Activated naive CD4-positive, alpha-beta T cell treated with anti-CD3 and anti-CD28 coated beads for 36 hours (primary cell): ENCODE results near the gene SH3D19. TPM values are rescaled to one million over a fixed set of nuclear protein-coding genes. Genes with fewer than 3 reads are reported as not detected.
A peak's percentile ranks its signal among the peaks of the same experiment; 100 is the strongest.
"Not testable (repeated sequence)": the region's sequence is repeated elsewhere in the genome, so short reads cannot be mapped to it uniquely, and the experiment has no call there.

Source experiments
- CTCF ChIA-PET: fragments of 350-600 bp; sonication (Branson Sonifier 250); formaldehyde crosslinking; loops from one replicate; lab custom pipeline; 2021; ENCODE audit warnings: antibody characterized with exemption; lab: Charles Lee
- DNase-seq: peaks from one replicate; pipeline ENCODE4 v3.0.0-alpha.2; 2020
- H3K27ac Mint-ChIP-seq: one replicate; pipeline ENCODE4 v1.8.0; 2021; ENCODE audit warnings: mild to moderate bottlenecking, mixed read lengths
- H3K27me3 Mint-ChIP-seq: one replicate; pipeline ENCODE4 v1.8.0; 2021; ENCODE audit warnings: low read depth, mixed read lengths
- H3K36me3 Mint-ChIP-seq: one replicate; pipeline ENCODE4 v1.8.0; 2021; ENCODE audit warnings: low read depth, mixed read lengths
- H3K4me1 Mint-ChIP-seq: one replicate; pipeline ENCODE4 v1.8.0; 2021; ENCODE audit warnings: low read depth, mixed read lengths
- H3K4me3 Mint-ChIP-seq: one replicate; pipeline ENCODE4 v1.8.0; 2021; ENCODE audit warnings: mild to moderate bottlenecking, moderate library complexity, mixed read lengths
- H3K9me3 Mint-ChIP-seq: one replicate; pipeline ENCODE4 v1.8.0; 2021; ENCODE audit warnings: mixed read lengths
- intact Hi-C: fragments of 100-400 bp; cut with micrococcal nuclease; formaldehyde crosslinking; loops from one replicate; pipeline ENCODE4 v1.15.1; 2023
- total RNA-seq, 2 experiments: library from RNA; stranded (reverse); gene quantifications; one replicate each; pipeline ENCODE4 v1.2.3, GENCODE V29; 2021

Gene SH3D19
- total RNA-seq, 2 experiments from 2014 or later = not detected

- Mint-ChIP-seq H3K36me3 (no peaks in the 10 kb centered on the region), H3K4me3 (no peak overlapping the region), H3K4me1 (no peaks in the 10 kb centered on the region), H3K27me3 (no peaks in the 10 kb centered on the region), H3K27ac (no peak overlapping the region), H3K9me3 (no peaks in the 10 kb centered on the region)
- intact Hi-C loops = no loop called here
- CTCF ChIA-PET = interaction anchor here (0.6 to 0.8 kb wide), 2 partner anchors 14 to 142 kb away, joined by 3 to 7 read pairs; no protein-coding TSS in a partner anchor
- DNase-seq = no peak
Measured at GRCh38 chr4:151144329-151145072, 180.9 kb downstream of the SH3D19 start.

- H3K36me3 Mint-ChIP-seq = no peaks in the 10 kb centered on the region
- intact Hi-C loops = no loop called here
- no peak overlapping the region for H3K4me3 Mint-ChIP-seq
- no peaks in the 10 kb centered on the region for H3K4me1 Mint-ChIP-seq
- no peak for DNase-seq
- H3K27me3 Mint-ChIP-seq = no peaks in the 10 kb centered on the region
- CTCF ChIA-PET = interaction anchor here (0.5 to 0.6 kb wide), 2 partner anchors 62 to 142 kb away, joined by 3 to 7 read pairs; no protein-coding TSS in a partner anchor
- no peak overlapping the region for H3K27ac Mint-ChIP-seq
- no peaks in the 10 kb centered on the region for H3K9me3 Mint-ChIP-seq
Measured at GRCh38 chr4:151143811-151144210, 181.6 kb downstream of the SH3D19 start.

- CTCF ChIA-PET = interaction anchor here (0.7 kb wide), 1 partner anchor 209 kb away, joined by 5 read pairs; no protein-coding TSS in a partner anchor
- intact Hi-C loops = no loop called here
- Mint-ChIP-seq H3K4me1 (no peaks in the 10 kb centered on the region), H3K27me3 (no peaks in the 10 kb centered on the region), H3K27ac (no peak overlapping the region), H3K9me3 (no peaks in the 10 kb centered on the region), H3K36me3 (no peaks in the 10 kb centered on the region), H3K4me3 (no peak overlapping the region)
- no peak for DNase-seq
Measured at GRCh38 chr4:151143162-151143561, 182.2 kb downstream of the SH3D19 start.

- H3K36me3 Mint-ChIP-seq = no peaks in the 10 kb centered on the region
- intact Hi-C loops = no loop called here
- H3K27ac Mint-ChIP-seq = no peak overlapping the region
- no peak for DNase-seq
- no peak overlapping the region for H3K4me3 Mint-ChIP-seq
- CTCF ChIA-PET = interaction anchor here (0.7 kb wide), 1 partner anchor 208 kb away, joined by 5 read pairs; no protein-coding TSS in a partner anchor
- H3K27me3 Mint-ChIP-seq = no peaks in the 10 kb centered on the region
- no peaks in the 10 kb centered on the region for H3K4me1 Mint-ChIP-seq
- no peaks in the 10 kb centered on the region for H3K9me3 Mint-ChIP-seq
Measured at GRCh38 chr4:151142758-151143157, 182.6 kb downstream of the SH3D19 start.

GRCh38 chr4:151139814-151140213 lies 185.6 kb downstream of the SH3D19 start:
- Mint-ChIP-seq H3K27ac (no peak overlapping the region), H3K36me3 (no peaks in the 10 kb centered on the region), H3K4me1 (no peaks in the 10 kb centered on the region), H3K9me3 (no peaks in the 10 kb centered on the region), H3K27me3 (no peaks in the 10 kb centered on the region), H3K4me3 (no peak overlapping the region)
- DNase-seq = no peak
- intact Hi-C loops = no loop called here
- CTCF ChIA-PET = no interaction called here

- H3K27me3 Mint-ChIP-seq, intact Hi-C loops, H3K36me3 Mint-ChIP-seq, H3K4me1 Mint-ChIP-seq, CTCF ChIA-PET, H3K4me3 Mint-ChIP-seq, DNase-seq, H3K27ac Mint-ChIP-seq, H3K9me3 Mint-ChIP-seq: not testable (repeated sequence)
Measured at GRCh38 chr4:151136048-151136447, 189.4 kb downstream of the SH3D19 start.

- H3K36me3 Mint-ChIP-seq = no peaks in the 10 kb centered on the region
- H3K27ac Mint-ChIP-seq = no peak overlapping the region
- peaks cover 2% of the 10 kb centered on the region for H3K4me1 Mint-ChIP-seq
- no peaks in the 10 kb centered on the region for H3K9me3 Mint-ChIP-seq
- H3K4me3 Mint-ChIP-seq = no peak overlapping the region
- no peak for DNase-seq
- CTCF ChIA-PET = interaction anchor here (0.6 kb wide), 1 partner anchor 511 kb away, joined by 4 read pairs; no protein-coding TSS in a partner anchor
- intact Hi-C loops = no loop called here
- no peaks in the 10 kb centered on the region for H3K27me3 Mint-ChIP-seq
Measured at GRCh38 chr4:151133311-151133710, 192.1 kb downstream of the SH3D19 start.

- CTCF ChIA-PET = interaction anchor here (0.6 to 1.6 kb wide), 2 partner anchors 13 to 86 kb away, joined by 3 to 4 read pairs; no protein-coding TSS in a partner anchor
- intact Hi-C loops = no loop called here
- no peak overlapping the region for H3K4me3 Mint-ChIP-seq
- no peak for DNase-seq
- peaks cover 2% of the 10 kb centered on the region for H3K4me1 Mint-ChIP-seq
- H3K9me3 Mint-ChIP-seq = no peaks in the 10 kb centered on the region
- no peak overlapping the region for H3K27ac Mint-ChIP-seq
- H3K36me3 Mint-ChIP-seq = no peaks in the 10 kb centered on the region
- no peaks in the 10 kb centered on the region for H3K27me3 Mint-ChIP-seq
Measured at GRCh38 chr4:151129796-151130195, 195.6 kb downstream of the SH3D19 start.

- H3K27me3 Mint-ChIP-seq = no peaks in the 10 kb centered on the region
- intact Hi-C loops = loop anchor here (1.0 to 10.0 kb wide), 8 partner anchors 160 to 1267 kb away; partner anchors contain the start of genes FHIP1A, GATB and PRSS48
- no peak overlapping the region for H3K27ac Mint-ChIP-seq
- CTCF ChIA-PET = interaction anchor here (0.7 to 2.3 kb wide), 16 partner anchors 9 to 541 kb away, joined by 3 to 11 read pairs (median 3); partner anchors contain the start of gene PRSS48
- no peak overlapping the region for H3K4me3 Mint-ChIP-seq
- no peaks in the 10 kb centered on the region for H3K36me3 Mint-ChIP-seq
- DNase-seq = peak; percentile 77
- peaks cover 3% of the 10 kb centered on the region for H3K4me1 Mint-ChIP-seq
- no peaks in the 10 kb centered on the region for H3K9me3 Mint-ChIP-seq
Measured at GRCh38 chr4:151117371-151117962, 207.9 kb downstream of the SH3D19 start.

- Mint-ChIP-seq H3K27me3 (no peaks in the 10 kb centered on the region), H3K27ac (no peak overlapping the region), H3K4me3 (no peak overlapping the region), H3K9me3 (no peaks in the 10 kb centered on the region), H3K36me3 (no peaks in the 10 kb centered on the region), H3K4me1 (no peaks in the 10 kb centered on the region)
- CTCF ChIA-PET = interaction anchor here (0.7 to 1.5 kb wide), 4 partner anchors 12 to 26 kb away, joined by 3 to 4 read pairs (median 3); no protein-coding TSS in a partner anchor
- DNase-seq = no peak
- intact Hi-C loops = loop anchor here (5.0 to 10.0 kb wide), 5 partner anchors 162 to 1270 kb away; partner anchors contain the start of genes FHIP1A, GATB and PRSS48
Measured at GRCh38 chr4:151114986-151115385, 210.4 kb downstream of the SH3D19 start.

GRCh38 chr4:151114338-151114737 lies 211.1 kb downstream of the SH3D19 start:
- Mint-ChIP-seq H3K4me1 (no peaks in the 10 kb centered on the region), H3K4me3 (no peak overlapping the region), H3K36me3 (no peaks in the 10 kb centered on the region), H3K27me3 (no peaks in the 10 kb centered on the region), H3K9me3 (no peaks in the 10 kb centered on the region), H3K27ac (no peak overlapping the region)
- DNase-seq = no peak
- intact Hi-C loops = loop anchor here (10.0 kb wide), 2 partner anchors 900 to 1270 kb away; no protein-coding TSS in a partner anchor
- CTCF ChIA-PET = interaction anchor here (0.7 to 1.5 kb wide), 4 partner anchors 11 to 27 kb away, joined by 3 to 4 read pairs (median 3); no protein-coding TSS in a partner anchor

GRCh38 chr4:151110236-151110635 lies 215.2 kb downstream of the SH3D19 start:
- CTCF ChIA-PET = interaction anchor here (0.7 kb wide), 1 partner anchor 10 kb away, joined by 3 read pairs; no protein-coding TSS in a partner anchor
- H3K4me3 Mint-ChIP-seq = no peak overlapping the region
- no peak for DNase-seq
- no peak overlapping the region for H3K27ac Mint-ChIP-seq
- peaks cover 14% of the 10 kb centered on the region for H3K36me3 Mint-ChIP-seq
- no peaks in the 10 kb centered on the region for H3K27me3 Mint-ChIP-seq
- intact Hi-C loops = loop anchor here (10.0 kb wide), 2 partner anchors 905 to 1275 kb away; no protein-coding TSS in a partner anchor
- H3K4me1 Mint-ChIP-seq = peaks cover 5% of the 10 kb centered on the region
- H3K9me3 Mint-ChIP-seq = no peaks in the 10 kb centered on the region
